GM10847 (cell line): ENCODE measurements around the gene LMX1B.

Experiments used
- POLR2A ChIP-seq: IDR thresholded peaks from 2 replicates; pipeline ENCODE4 v1.6.1; 2011; ENCODE audit not compliant: insufficient read length; ENCODE audit errors: extremely low read depth

The LMX1B gene

DNA sequence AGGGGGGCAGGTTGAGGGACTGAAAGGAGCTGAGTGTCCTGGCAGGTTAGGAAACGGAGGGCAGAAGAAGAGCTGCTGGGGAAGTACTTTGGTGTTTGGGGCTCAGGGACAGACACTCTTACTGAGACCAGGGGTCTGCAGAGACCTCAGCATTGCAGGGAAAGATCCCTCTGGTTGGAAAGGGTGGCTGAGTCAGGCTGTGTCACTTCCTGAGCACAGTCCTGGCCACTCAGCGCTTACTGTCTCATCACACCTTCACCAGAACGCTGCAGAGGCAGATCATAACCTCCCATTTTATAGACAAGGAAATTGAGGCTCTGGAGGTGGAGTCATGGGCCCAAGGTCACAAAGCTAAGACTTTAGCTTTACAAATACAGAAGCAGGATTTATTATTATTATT, 54.3 kb downstream of the LMX1B start:
- no peak for TF ChIP-seq POLR2A

DNA sequence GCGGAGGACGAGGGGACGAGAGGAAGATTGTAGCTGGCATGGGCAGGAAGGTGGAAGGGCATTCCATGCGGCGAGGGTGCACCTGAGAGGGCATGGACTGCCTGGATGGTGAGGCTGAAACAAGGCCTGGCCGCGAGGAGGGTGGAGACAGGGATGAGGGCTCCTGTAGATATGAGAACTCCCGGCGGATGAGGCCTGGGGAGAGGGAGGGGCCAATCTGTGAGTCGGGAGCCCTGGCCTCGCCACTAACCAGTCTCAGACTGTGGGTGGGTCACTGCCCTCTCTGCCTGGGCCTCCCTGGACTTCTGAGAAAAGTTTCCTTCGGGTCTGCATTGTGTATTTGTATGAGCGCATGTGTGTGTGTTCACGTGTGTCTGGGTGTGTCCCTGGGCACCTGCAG, 55.4 kb downstream of the LMX1B start:
- TF ChIP-seq POLR2A, result no peak

DNA sequence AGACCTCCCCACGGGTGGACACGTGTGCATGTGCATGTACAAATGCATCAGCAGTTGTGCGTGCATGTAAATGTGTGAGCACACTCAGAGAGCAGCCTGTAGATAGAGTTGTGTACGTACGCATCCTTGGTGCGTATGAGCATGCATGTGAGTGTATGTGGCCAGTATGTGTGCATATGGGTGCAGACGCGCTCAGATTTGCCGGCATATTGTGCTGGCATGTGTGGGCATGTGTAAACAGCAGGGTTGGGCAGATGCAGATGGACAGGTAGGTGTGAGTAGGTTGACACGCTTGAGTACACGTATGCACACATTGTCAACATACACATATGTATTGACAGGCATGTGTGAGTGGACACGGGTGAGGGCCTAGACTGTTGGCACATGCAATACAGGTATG, 56.5 kb downstream of the LMX1B start:
- TF ChIP-seq POLR2A, result no peak

DNA sequence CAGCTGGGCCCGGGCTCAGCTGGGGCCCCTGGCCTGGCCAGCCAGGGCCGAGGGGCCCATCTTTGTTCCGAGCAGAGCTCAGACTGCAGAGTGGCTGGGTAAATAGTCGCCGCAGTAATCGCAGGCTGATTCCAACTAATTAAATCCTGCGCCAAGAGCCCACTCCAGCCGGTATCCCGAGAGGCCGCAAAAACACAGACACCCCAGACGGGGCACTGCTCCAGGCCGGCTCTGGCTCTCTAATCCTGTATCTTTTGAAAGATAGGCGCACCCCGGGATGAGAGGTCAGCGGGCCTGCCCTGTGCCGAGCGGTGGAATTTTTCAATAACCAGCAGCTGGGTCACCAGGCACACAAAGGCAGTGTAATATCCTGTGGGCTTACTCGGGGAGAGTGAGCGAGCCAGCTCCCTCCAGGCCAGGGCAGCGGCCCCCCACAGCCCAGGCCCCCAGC, 57.7 kb downstream of the LMX1B start:
- TF ChIP-seq POLR2A, result no peak

DNA sequence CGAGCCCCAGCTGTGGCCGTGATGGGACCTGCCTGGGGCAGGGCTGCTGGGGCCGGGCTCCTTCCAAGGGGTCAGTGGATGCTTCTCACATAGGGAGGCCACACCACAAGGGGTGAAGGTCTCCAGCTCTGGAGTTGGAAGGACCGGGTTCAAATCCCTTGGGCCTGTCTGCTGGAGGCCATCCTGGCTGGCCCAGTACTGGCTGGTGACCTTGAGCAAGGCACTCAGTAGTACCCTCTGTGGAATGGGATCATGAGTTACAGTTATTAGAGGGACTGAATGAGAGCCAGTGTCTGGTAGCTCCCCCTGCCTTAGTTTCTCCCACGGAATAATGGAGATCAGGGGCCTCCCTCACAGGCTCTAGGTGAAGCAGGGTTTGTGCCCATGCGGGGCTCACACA, 58.3 kb downstream of the LMX1B start:
- no peak for TF ChIP-seq POLR2A

DNA sequence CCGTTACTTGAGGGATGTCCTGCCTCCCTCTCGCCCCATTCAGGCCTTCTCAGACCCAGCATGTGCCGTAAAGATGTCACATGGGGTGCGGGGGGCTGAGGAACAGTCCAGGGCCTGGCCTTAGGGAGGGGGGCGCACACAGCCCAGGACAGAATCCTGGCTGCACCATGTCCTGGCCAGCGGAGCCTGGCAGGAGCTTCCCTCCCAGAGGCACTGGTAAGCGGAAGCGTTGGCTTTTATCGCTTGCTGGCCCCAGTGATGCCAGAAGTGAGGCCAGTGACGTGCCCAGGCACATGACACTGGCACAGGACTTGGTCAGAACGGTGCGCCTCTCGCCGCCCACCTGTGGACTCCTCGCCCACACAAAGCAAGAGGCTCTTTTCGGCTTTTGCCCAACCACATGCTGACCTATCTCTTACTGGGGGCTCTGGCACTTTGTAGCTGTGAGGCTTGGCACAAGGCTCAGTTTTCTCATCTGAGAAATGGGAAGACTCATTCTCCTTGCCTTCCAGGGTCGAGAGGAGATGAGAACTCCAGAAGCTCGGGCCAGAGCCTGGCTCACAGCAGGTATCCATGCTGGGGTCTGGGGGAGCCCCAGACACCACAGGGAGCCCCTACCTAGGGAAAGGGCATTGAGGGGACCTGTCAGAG, 59.0 kb downstream of the LMX1B start:
- TF ChIP-seq POLR2A, result no peak

DNA sequence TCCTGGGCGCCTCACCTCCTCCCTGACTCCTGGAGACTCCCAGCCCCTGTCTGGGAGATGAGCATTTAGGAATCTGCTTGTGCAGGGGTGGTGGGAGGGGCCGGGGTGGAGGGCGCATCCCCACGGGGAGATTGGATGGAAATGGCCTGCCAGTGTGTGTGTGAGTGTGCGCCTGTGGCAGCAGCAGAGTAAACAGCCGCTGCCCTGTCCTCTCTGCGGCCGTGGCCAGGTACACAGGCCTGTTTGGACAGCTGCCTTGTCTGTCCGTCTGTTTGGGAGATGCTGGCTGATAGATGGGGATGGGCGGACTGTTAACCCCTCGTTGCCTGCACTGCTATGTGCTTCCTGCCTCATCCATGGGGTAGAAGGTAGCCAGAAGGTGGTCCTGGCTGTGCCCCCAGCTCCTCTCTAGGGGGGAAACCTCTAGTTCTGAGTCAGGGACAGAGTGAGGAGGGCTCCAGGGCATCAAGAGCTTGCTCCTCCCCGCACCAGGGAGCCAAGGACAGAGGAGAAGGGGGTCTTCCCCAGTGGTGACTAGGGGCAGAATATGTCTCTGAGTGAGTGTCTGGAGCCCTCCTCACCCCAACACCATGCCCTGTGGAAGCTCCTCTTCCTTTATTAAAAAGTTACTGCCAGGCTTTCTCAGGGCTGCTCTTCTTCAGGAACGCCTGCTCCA, 60.1 kb downstream of the LMX1B start:
- no peak for TF ChIP-seq POLR2A

DNA sequence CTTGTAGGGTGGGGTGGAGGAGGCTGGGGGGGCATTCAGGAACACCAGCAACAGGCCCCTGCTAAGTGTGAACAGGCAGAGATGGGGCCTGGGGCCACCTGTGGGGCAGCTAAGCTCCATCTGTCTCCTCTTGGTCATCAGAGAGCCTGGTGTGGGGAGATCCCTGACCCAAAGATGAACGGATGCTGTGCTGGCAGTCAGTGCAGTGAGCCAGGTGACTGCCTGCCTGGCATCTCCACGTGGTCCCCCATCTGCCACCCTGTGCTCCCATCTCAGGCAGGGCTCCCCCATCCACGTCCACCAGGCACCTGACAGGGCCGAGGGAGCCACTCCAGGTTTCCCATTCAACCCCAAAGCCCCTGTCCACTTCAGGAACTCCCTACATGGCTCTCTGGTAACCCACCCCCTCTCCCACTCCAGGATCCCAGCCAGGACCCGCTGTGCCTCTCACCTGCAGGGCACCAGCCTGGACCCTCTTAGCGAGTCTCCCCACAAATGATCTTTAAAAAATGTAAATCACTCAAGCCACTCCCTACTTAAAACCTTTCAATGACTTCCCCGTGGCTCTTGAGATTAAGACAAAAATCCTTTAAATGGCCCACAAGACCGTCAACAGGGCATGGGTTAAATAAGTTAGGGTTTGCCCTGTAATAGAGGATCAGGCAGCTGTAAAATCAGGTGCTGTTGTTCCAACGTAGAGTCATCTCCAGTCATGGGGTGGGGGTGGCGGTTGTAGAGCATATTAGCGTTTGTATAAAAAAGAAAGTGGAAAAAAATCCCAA, 60.8 kb downstream of the LMX1B start:
- TF ChIP-seq POLR2A, result no peak

DNA sequence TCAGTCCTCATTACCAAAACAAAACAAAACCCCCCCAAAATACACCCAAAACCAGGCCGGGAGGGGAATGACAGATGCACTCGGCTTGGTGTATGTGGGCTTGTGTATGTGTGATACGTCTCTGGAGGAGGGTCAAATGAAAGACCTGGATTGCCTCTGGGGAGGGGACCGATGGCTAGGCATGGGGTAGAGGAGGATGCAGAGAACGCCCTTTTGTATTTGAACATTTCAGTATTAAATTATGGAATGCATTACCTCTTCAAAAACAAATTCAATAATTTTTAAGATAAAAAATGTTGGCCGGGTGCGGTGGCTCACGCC, 61.4 kb downstream of the LMX1B start:
- no peak for TF ChIP-seq POLR2A

DNA sequence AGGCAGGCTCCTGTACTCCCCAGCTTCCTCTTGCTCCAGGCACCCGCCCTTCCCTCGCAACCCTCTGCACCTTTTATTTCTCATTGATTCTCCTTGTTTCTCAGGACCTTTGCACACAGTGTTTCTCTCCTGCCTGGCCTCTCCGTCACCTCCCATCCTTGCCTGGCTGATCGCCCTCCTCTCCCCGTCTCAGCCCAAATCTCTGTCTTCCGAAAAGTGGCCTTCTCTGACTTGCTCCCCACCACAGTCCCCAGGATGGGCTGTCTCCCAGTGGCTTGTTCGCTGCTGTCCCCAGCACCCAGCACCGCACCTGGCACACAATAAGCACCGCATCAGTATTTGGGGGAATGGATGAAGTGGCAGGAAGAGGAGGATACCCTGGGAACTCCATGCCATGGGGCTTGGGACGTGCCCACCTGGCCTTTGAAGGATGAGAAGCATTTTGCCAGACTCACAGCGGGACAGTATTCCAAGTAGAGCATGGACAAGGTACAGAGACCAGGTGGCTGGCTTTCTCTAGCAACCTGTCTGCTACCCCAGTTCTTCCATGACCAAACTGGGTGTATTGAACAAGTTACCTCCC, 62.5 kb downstream of the LMX1B start:
- no peak for TF ChIP-seq POLR2A

DNA sequence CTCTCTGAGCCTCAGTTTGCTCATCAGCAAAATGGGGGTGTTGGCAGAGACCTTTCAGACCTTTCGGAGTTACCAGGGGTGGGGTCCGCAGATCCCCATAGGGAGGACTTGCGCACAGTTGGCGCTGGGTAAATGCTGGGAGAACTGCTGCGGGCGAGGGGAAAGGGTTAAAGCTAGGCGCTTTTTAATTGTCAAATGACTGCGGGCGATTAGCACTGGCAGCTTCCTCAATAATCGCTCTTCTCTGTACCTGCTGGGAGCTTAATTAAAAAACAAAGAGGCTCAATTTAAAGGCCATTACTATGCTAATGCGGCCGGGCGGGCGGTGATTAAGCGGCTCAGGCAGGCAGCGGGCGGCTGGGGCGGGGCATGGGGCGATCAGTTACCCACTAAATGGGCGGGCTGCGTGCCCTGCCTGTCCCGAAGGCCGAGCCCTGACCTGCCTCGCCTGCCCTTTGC, 63.0 kb downstream of the LMX1B start:
- TF ChIP-seq POLR2A, result no peak

DNA sequence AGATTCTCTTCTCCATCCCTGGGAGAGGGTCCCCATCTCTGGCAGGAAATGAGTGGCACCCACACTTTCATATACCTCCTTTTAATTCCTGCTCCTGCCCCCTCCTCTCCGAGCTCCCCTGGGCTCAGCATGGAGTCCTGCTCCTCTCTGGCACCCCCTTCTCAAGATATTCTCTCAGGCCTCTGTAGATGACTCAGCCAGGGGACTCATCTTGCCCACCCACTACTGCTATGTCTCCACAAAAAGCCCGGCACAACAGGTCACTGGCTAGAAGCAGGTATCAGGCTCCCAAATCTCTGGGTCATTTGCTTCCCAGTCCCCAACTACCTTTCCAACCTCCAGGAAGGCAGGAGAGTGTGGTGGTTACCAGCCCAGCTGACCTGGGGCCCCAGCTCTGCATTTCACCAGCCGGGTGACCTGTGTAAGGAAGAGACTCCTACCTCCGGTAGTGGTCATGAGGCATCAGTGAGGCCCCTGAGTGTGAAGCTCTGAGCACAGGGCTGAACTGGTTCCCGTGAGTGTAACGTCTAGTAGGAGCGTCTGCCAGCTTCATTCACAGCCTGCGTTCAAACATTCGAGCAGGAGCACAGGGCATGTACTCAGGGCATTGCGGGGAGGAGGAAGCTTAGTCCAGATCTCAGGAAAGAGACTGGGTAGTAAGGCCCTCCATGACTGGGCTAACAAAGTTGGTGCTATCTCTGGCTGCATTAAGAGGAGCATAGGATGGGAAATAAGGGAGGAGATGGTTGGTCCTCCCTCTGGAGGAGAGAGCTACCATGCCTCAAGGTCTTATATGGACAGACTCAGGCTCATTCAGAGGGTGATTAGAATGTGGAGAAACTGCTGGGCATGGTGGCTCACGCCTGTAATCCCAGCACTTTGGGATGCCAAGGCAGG, 63.7 kb downstream of the LMX1B start:
- TF ChIP-seq POLR2A, result no peak

DNA sequence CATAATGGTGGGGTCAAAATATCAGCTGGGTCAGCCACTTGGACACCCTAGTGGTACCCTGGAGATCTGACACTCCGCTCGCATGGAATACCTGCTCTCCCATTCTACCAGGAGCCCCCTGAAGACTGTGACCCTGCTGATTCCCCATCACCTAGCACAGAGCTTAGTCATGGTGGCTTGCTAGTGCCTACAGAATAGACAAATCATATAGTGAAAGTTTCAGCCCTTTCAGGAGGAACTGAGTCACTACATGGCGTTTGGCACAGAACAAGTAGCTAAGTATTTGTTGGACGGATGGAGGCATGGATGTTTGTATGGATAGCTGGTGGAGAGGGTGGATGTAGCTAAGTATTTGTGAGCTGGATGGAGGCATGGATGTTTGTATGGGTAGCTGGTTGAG, 65.3 kb downstream of the LMX1B start:
- no peak for TF ChIP-seq POLR2A

DNA sequence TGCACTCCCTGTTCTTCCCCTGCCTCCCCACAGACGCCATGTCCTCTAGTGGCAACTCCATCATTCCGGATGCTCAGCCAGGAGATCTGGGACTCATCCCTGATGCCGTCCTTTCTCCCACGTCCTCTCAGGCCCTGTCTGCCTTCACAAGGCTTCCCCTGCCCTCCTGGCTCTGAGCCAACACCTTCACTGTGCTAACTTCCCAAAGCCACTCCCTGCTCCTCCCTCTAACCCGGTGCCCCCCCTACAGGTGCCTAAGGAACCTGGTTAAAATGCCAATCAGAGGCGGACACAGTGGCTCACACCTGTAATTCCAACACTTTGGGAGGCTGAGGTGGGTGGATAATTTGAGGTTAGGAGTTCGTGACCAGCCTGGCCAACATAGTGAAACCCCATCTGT, 67.6 kb downstream of the LMX1B start:
- no peak for TF ChIP-seq POLR2A
